NCI-H2171 treated with DMSO at 0.1 percent for 48 hours (cell line): ENCODE data around the gene GGCT.

Experiments used
- DNase-seq: peaks from one replicate; lab custom pipeline; 2025; lab: John Stamatoyannopoulos, UW

GGCT gene

DNA sequence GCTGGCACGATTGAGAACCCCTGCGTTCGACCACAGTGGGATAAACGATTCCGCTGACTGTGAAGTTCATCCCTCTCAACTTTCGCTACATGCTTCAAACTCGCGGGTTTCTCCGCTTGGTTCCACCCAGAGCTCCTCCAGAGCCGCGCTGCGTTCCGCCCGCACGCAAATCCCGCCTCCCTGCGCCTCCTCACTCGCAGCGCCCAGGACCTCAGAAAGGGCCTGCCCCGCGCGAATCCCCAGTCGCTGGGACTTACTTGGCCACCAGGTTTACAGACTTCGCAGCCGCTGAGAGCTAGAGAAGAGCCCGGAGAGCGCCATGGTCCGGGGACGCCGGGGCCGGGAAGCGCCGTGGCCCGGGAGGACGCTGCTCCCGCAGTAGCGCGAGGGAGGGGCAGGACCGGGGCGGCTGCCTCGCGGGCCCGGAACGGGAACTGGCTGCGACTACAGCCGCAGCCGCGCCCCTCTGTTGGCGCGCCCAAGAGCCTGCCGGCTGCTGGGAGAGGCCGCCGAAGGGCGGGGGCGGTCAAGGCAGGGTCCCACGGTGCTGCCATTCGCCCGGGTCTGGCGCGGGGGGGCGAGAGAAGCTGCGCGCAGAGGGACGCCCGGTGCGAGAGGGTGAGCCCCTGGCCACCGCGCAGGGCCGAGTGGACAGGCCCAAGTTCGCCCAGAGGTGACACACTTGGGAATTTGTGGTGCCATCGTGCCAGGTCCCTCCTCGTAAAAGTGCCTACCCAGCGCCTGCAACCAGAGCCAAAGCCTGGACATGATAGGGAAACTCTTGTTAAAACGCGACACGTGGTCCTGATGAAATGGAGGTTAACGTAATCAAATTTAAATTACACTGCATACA, 26.1 kb downstream of the GGCT start, which contains the start of gene NOD1:
NOD1 (minus strand) TSS at position 436 of the 853 bp plus-strand sequence. CDS start 21,863 bp downstream, outside the sequence.
- DNase-seq = peak; percentile 67

DNA sequence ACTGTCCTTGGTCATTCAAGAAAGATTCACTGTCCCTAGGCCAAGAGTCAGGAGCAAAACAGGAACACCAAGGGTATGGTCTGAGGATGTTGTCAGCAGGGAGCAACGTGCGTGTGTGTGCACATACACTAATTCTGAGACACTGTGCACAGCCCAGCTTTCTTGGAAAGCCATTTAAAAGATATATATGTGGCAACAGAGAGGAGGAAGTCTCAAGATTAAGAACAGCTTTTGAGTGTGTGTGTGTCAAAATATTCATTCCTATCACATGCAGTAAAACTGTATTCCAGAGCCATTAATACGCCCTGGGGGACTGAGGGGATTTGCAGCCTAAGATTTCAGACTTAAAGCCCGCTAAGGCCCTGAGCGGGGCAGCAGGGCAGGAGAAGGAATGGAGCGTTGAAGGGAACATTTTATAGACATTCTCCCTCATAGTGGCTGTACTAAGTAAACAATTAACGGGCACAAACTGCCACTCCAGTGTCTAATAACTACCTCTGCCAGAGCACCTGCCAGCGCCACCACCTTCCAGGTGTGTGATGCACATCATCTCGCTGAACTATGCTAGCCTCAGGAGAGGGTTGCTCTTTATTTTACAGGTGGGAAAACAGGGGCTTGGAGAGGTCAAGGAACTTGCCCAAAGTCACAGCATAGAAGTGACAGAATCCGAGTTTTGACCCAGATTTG, 28.0 kb downstream of the GGCT start:
- DNase-seq = no peak

DNA sequence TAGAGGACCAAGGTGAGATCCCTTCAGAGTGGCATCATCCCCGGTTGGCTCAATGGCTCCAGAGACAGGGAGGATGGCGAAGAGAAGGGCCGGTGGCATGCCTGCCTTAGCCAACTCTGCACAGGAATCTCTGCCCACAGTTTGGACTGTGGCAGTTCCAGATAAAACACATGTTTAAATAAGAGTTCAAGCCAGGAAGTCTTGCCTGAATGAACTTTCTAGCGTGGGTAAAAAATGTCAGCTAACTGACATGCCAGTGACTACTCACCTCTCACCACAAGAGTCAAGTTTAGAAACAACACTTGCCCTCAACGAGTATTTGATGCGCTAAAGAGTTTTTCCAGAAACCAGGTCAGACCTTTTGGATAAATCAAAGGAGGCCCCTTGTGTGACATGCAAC, 29.0 kb downstream of the GGCT start:
- DNase-seq = no peak

DNA sequence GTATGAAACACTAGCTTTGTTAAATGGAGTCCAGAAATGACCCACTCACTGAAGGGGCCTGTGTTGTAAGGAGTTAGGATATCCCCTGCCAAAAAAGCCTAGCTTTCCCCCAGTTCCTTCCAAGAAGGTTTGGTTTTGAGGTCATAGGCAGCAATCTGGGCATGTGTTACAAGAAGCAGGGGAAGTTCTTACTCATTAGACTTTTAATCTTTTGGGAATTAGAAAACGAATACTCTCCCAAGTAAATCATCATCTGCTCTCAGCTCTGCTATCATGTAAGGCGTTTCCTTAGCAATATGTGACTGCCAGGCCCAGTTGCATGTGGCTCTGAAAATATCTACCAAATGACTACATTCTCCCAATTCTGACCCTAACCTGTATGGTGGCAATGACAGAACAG, 29.7 kb downstream of the GGCT start:
- no peak for DNase-seq

DNA sequence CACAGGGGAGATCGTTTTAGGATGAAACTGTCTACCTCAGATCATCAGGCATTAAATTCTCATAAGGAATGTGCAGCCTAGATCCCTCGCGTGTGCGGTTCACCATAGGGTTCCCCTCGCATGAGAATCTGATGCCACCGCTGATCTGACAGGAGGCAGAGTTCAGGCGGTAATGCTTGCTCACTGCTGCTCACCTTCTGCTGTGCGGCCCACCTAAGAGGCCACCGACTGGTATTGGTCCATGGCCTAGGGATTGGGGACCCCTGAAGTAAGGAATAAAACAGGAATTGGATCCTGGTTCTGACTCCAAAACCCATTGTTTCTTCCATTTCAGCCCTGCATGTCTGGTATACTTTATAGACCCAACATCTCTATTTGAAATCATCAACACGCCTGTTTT, 30.1 kb downstream of the GGCT start:
- DNase-seq = no peak

DNA sequence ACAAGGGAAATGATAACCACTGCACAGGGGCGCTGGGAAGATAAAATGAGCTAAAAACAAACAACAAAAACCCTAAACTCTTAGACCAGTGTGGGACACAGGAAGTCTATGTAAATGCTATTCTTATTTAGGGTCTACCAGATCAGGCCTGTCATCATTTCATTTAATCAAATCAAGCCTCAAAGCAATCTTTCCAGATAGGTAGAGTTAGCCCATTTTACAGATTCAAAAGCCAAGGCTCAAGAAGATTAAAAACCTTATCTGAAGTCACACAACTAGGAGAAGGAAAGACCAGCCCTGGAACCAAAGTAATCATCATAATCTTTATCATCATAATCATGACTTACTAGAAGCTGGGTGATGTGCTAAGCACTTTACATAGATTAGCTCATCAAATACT, 30.7 kb downstream of the GGCT start:
- no peak for DNase-seq

DNA sequence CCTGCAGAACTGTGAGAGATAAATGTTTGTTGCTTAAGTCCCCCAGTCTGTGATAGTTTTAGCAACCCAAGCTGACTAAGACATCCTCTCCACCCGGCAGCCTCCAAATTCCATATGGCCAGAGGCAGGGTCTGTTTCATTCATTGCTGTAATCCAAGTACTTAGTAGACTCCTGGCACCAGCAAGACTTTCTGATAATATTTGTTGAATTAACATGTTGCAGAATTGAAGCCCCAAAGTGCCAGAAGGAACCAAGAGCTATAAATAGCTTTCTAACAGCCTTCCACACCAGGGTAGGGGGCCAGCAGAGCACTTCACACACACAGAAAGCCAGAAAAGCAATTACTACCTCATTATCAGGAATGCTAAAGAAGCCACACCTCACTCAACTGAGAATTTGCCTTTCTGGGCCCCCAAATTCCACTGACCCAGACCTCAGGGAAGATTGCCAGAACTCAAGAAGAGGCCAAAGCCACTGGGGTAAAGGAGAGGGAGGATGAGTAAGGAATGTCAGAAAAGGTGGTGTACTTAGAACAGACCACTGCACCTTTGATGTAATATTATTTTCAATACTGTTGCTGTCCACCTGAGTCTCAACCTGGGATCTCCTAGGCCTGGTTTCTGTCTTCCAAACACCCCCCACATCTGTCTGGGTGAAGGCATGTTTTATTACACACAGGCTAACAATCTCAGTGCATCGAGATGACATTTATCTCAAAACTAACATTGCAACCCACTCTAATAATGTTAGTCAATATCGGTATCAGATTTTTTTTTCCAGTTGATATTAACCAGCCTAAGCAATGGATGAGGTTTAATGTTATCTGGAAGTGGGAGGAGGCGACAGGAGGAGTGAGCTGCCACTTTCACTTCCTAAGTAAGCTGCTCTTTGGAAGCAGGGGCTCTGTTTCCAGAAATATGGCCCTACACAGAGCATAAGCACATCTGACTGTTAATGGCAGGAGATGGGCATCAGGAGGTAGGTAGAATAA, 31.5 kb downstream of the GGCT start:
- no peak for DNase-seq

DNA sequence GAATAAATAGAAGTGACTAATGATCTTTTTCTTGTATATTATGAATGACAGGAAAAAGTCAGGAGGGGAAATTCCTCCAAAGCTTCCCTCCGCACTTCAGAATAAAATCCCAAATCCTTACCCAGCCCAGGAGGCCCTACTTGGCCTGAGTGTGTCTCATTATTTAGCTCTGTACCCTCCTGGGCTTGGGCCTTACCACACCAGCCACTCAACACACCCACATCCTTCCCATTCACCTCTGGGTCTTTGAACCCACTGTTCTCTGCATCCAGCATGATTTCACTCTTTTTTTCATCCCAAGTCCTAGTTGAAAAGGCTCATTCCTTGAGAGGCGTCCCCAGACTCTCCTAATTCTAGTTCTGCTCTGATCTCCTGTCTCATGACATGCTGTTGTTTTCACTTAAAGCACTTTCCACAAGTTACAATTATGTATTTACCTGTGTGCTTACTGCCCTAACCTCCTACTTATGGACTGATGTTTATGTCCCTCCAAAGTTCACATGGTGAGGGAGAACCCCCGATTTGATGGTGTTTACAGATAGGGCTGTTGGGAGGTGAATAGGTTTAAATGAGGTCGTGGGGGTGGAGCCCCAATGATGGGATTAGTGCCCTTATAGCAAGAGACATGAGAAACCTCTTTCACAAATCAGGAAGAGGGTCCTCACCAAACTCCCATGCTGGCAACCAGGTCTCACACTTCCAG, 32.4 kb downstream of the GGCT start:
- no peak for DNase-seq

DNA sequence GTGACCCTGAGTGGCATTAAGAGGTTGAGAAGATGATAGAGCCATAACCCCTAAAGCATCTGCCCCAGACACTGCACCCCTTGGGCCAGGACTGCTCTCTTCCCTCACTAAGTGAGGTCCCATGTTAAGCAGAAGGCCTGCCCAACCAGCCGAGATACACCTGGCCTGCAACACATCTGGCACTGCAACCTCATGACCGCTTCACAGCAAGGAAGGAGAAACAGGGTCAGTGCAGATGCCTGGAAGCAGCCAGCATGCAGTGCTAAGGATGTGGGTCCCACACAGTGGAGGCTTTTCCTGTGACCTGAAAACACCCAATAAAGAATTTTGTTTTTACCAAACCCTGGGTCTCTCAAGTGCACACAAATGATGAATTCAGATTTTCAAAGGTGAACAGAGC, 33.4 kb downstream of the GGCT start:
- DNase-seq = no peak

DNA sequence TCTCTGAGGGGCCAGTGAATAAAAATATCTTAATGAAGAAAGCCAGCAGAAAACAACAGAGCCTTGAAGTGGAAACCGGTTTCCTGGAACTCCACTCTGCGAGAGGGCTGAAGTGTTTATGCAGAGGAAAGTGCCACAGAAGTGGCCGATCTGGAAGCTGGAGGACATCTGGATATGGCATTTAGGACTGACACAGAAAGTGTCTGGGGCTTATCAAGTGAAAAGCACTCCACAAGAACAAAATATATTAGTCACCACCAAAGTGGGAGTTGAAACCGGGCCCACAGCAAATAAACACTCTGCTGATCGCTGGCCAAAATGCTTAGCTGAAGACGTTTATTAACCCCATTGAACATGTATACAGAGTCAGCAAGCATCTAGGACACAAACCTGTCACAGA, 33.9 kb downstream of the GGCT start:
- no peak for DNase-seq

DNA sequence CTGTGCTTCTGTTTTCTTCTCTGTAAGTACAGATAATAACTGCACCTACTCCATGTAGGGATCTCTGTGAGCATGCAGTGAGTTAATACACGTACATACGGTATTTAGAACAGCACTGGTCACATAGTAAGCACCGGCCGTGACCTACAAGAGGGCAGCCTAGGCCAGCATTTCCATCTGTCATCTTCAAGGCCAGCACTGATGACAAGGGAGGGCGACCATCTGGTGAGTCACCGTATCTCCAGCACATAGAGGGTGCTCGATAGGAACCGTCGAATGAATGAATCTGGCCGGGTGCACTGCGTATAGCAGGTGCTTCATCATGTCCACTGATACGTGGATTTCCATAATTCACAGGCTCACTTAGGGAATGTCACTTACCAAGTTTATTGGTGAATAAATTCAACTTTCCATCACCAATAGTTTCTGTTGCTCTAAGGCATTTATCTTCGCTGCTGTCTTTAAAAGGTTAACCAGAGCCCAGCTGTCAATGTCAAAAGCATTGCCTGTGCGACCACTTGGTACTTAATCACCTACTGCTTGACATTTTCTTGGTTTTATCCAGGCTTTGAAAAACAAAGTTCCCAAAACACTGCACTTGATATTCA, 34.4 kb downstream of the GGCT start:
- DNase-seq = no peak

DNA sequence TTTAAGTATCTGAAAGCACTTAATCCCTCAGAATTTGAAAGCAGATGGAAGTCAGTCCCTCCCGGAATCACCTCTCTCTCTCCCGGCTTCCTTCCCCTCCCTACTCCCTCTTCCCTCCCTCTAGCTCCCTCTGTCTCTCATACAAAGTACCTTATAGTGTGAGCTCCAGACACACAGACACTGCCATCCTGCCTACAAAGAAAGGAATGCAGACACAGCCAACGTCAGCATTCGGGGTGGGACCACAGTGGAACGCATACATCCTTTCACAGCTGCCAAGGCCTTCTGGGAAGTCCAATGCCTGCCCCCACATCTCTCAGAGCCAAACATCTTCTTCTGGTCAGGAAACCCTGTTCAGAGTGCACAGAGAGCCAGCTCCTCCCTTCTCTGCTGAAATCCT, 35.3 kb downstream of the GGCT start:
- peak; percentile 82 for DNase-seq

DNA sequence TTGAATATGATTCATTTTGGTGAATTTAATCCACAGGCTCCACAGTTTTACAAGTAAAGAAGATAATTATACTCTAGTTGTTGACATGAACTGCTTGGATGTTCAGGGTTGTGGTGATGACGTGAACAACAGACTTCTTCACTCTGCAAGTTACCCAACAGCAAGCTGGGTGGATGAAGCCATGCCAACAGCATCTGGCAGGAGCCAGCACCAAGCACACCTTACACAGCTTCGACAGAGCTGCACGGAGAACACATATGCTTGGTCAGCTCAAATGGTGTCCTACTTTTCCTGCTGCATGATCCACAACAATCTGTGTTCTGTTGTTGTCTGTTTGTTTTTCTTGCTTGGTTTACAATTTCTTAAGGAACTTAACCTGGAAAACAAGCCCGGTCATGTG, 35.8 kb downstream of the GGCT start:
- no peak for DNase-seq

DNA sequence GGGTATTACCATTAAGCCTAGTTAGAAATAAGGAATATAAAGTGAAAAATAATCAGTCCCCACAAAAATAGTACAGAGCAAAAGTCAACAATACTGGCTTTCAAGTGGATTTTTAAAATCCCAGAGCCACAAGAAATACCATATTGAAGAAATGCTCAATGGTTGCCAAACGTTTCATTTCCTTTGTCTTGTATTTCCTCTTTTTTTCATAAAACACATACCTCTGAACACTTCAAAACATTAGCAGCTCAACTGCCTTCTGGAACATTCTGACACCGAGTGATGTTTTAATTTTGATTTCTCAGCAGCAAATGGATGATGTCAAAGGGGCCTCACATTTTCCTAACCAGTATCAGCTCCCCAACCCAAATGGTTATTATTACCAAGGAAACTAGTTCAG, 36.6 kb downstream of the GGCT start:
- no peak for DNase-seq

DNA sequence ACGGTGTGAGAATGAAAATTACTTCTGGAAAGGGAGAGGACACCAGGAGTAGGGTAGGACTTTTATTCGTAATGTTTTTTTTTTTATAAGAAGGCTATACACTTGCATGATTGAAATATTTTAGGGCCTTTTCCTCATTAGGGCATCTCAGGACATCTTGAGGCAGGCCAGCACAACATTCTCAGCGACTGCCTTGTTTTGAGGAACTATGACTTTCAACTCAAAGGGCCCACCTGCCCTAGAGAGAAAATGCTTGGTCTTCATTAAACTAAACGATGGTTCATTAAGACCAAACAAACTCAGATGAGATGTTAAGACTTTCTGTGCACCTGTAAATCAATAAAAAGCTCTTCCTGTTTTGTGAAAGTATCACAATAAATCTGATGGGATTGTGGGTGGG, 37.4 kb downstream of the GGCT start:
- no peak for DNase-seq

DNA sequence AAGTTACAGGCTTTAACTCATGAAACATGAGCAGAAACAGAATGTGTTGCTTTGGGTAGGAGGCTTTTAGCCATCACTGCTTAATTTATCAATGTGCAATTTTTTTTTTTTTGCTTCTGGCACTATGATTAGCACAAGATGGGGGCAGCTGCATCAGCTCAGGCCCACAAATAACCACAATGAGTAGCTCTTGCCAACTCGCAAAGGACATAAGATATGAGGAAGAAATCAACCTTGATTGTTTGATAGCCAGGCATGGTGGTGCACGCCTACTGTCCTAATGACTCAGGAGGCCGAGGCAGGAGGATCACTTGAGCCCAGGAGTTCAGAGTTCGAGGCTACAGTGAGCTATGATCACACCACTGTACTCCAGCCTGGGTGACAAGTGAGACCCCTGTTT, 38.4 kb downstream of the GGCT start:
- no peak for DNase-seq

DNA sequence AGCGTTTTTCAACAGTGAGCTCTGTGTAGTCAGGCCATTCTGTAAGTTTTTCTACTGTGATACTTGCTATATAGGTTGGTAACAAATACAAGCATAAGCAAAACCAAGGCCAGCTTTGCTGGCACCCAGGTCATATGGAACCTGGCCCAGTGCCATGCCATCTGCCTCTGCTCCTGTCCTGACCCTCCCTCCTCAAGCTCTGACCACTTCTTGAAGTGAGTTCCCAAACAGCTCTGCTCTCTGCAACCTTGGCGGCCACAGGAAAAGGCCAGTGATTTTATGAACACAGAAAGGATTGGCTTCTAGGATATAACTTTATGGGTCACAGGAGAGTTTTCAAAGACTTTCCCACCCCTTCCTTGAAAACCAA, 38.8 kb downstream of the GGCT start:
- peak; percentile 42 for DNase-seq

DNA sequence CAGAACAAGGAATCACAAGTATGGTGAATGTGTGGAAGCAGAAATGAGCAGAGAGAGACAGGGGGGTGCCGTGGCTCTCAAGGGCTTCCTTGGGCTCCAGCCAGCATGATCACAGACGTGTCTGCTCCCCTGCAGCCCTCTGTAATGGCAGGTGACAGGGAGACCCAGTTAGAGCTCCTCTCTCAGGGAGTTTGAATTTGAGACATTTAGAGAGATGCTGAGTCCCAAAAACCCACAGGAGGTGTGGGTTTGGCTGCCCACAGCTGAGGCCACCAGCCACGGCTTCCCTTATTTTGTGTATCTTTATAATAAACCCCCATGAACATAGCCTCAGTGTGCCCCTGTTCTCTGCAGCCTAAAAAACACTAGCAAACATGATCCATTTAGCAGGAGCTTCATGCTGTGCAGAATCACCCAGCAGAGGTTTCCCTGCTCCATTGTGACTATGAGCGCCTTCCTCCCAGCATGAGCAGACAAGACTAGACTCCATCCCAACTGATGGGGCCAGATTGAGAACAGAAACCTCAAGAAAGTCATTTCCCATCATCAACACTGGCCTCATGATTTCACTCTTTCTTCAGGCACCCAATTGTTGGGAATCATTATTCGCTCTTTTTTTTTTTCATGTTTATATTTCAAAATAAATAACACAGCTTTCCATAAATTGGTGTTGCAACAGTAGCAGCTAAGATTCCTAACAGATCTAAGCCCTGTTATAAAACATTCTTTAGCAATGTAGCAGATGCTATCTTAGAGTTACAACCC, 39.4 kb downstream of the GGCT start:
- no peak for DNase-seq

DNA sequence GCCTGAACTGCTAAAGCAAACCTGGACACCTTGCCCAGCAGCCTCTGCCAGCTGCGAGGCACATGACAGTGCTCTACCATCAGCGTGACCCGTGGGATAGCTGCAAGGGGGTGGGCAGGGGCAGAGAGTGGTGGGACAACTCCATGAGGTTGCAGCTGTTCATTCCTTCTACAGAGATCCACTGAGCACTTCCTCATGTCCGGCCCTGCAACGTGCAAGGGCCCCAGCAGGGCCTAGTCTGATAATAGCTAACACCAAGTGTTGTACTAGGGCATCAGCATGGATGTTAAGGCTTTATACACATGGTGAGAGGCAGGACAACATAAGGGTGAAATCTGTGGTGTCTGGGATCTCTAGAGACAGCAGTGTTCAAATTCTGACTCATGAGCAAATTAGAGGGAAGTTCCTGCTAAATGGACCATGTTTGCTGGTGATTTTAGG, 40.4 kb downstream of the GGCT start:
- DNase-seq = no peak

DNA sequence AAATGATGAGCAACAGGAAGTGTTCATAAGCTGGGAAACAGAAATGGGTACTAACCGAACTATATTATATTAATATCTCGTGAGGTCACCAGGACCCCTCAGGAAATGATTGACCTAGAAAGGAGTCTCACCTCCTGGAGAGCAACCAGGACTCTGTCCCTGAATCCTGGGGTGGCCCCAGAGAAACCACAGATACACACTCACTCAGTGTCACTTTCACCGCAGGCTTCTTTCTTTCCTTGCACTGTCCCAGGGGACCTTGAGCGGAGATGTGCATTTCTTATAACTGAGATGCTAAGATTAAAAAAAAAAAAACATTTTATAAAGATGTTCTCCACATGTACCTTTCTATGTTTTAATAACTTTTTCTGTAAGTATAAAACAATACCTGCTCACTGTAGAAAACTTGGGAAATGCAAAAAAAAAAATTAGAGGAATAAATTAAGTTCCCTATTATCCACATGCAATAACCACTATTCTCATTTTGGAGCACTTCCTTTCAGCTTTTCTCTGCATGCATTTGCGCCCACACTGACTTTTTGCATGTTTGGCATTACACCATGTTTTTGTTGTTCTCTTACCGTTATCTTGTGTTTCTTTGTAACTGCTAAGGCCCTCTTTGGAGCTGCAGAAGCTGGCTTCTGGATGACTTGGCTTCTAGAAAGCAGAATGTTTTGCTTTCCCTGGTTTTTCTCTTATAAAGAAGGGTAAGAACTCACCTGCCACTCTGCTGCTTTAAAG, 41.1 kb downstream of the GGCT start:
- no peak for DNase-seq
